ENCODE measurements around the gene SLC17A8. TPM values are rescaled to one million over a fixed set of nuclear protein-coding genes. Genes with fewer than 3 reads are reported as not detected.

The SLC17A8 gene
- total RNA-seq, 1 donor from 2014 or later, result 11.0 TPM

GRCh38 chr12:100365411-100365810 is 8.5 kb downstream of the SLC17A8 start:
- no peak for DNase-seq (ENCODE audit: low spot score in 2 of 2)
- no peak for FAIRE-seq

- FAIRE-seq (no peak), DNase-seq (ENCODE audit: low spot score in 2 of 2) (no peak)
These were observed 11.2 kb downstream of the SLC17A8 start for GRCh38 chr12:100368066-100368465.

- DNase-seq (ENCODE audit: low spot score in 2 of 2) (no peak), FAIRE-seq (no peak)
These were observed 14.3 kb downstream of the SLC17A8 start for GRCh38 chr12:100371146-100371545.

- FAIRE-seq (no peak), DNase-seq (ENCODE audit: low spot score in 2 of 2) (no peak)
These were observed 16.2 kb downstream of the SLC17A8 start for GRCh38 chr12:100372853-100373640.

GRCh38 chr12:100375038-100375735 is 18.3 kb downstream of the SLC17A8 start:
- FAIRE-seq (no peak), DNase-seq (ENCODE audit: low spot score in 2 of 2) (peak; percentile 24 to 43)

GRCh38 chr12:100376161-100376560 is 19.3 kb downstream of the SLC17A8 start:
- no peak for DNase-seq (ENCODE audit: low spot score in 2 of 2)
- FAIRE-seq, result no peak

- DNase-seq (ENCODE audit: low spot score in 2 of 2), result no peak
These were observed 24.5 kb downstream of the SLC17A8 start for GRCh38 chr12:100381379-100381778.

GRCh38 chr12:100382338-100382737 is 25.5 kb downstream of the SLC17A8 start:
- no peak for FAIRE-seq
- no peak for DNase-seq (ENCODE audit: low spot score in 2 of 2)

More at GRCh38 chr12:100381379-100381778, 24.5 kb downstream of the SLC17A8 start:
- FAIRE-seq, result no peak

GRCh38 chr12:100383586-100384558 is 27.0 kb downstream of the SLC17A8 start:
- FAIRE-seq (no peak), DNase-seq (ENCODE audit: low spot score in 2 of 2) (no peak)

- FAIRE-seq, result no peak
- no peak for DNase-seq (ENCODE audit: low spot score in 2 of 2)
These were observed 27.7 kb downstream of the SLC17A8 start for GRCh38 chr12:100384559-100384935.

GRCh38 chr12:100388382-100388781 is 31.5 kb downstream of the SLC17A8 start:
- DNase-seq (ENCODE audit: low spot score in 2 of 2) (no peak), FAIRE-seq (no peak)

GRCh38 chr12:100391856-100392255 is 35.0 kb downstream of the SLC17A8 start:
- DNase-seq (ENCODE audit: low spot score in 2 of 2), result no peak
- FAIRE-seq, result no peak

GRCh38 chr12:100393200-100393599 is 36.3 kb downstream of the SLC17A8 start:
- FAIRE-seq, result no peak
- no peak for DNase-seq (ENCODE audit: low spot score in 2 of 2)

GRCh38 chr12:100395811-100396210 is 38.9 kb downstream of the SLC17A8 start:
- FAIRE-seq (no peak), DNase-seq (ENCODE audit: low spot score in 2 of 2) (no peak)

- no peak for DNase-seq (ENCODE audit: low spot score in 2 of 2)
These were observed 41.4 kb downstream of the SLC17A8 start for GRCh38 chr12:100398307-100398706.

GRCh38 chr12:100399095-100399494 is 42.2 kb downstream of the SLC17A8 start:
- DNase-seq (ENCODE audit: low spot score in 2 of 2) (no peak), FAIRE-seq (no peak)

More at GRCh38 chr12:100398307-100398706, 41.4 kb downstream of the SLC17A8 start:
- no peak for FAIRE-seq

GRCh38 chr12:100401660-100402059 is 44.8 kb downstream of the SLC17A8 start:
- no peak for DNase-seq (ENCODE audit: low spot score in 2 of 2)

GRCh38 chr12:100402763-100403162 is 45.9 kb downstream of the SLC17A8 start:
- FAIRE-seq, result no peak
- DNase-seq (ENCODE audit: low spot score in 2 of 2), result no peak

More at GRCh38 chr12:100401660-100402059, 44.8 kb downstream of the SLC17A8 start:
- FAIRE-seq, result no peak

GRCh38 chr12:100403446-100403845 is 46.6 kb downstream of the SLC17A8 start:
- DNase-seq (ENCODE audit: low spot score in 2 of 2) (no peak), FAIRE-seq (no peak)

GRCh38 chr12:100404769-100405407 is 48.0 kb downstream of the SLC17A8 start:
- FAIRE-seq (no peak), DNase-seq (ENCODE audit: low spot score in 2 of 2) (no peak)

All from frontal cortex (tissue), 4 donors.